ENCODE measurements around the gene CD79A.

DNA sequence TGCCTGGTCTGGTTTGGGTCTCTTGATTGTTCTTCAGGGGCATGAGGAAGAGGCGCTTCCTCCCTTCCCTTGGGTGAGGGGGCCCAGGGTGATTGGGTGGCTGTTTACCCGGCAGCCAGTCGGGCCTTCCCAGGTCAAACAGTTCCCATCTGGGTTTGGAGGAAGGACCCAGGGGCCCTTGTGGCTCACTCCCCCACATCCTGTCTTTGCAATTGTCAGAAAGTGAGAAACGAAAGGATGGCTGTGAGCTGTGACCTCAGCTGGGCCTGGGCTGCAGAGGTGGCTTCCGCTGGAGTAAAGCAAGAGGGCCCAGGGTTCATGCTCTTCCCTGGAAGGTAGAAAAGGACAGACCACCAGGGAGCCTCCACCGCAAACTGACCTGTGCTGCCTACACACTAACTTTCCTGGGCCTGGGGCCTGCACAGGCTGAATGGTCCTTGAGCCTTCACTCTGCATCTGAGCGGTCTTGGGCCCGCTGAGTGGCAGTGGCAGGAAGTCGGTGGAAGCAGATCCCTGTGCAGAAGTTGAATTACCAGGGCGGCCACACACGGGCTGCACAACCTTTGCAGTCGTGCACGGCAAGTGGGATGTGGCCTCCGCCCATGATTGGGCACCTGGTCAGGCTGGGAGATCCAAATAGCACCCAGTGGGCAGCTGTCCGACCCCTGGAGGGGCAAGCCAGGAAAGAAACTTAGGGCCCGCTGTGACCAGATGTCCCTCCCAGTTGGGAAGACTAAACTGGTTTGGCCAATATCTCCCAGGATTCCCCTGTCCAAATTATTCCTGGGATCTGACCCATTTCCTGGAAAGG, 5.3 kb upstream of the CD79A start:
- no peak for TF ChIP-seq POLR2AphosphoS5 (IDR thresholded peaks at IDR 0.05)
- TF ChIP-seq, protein P1, sequence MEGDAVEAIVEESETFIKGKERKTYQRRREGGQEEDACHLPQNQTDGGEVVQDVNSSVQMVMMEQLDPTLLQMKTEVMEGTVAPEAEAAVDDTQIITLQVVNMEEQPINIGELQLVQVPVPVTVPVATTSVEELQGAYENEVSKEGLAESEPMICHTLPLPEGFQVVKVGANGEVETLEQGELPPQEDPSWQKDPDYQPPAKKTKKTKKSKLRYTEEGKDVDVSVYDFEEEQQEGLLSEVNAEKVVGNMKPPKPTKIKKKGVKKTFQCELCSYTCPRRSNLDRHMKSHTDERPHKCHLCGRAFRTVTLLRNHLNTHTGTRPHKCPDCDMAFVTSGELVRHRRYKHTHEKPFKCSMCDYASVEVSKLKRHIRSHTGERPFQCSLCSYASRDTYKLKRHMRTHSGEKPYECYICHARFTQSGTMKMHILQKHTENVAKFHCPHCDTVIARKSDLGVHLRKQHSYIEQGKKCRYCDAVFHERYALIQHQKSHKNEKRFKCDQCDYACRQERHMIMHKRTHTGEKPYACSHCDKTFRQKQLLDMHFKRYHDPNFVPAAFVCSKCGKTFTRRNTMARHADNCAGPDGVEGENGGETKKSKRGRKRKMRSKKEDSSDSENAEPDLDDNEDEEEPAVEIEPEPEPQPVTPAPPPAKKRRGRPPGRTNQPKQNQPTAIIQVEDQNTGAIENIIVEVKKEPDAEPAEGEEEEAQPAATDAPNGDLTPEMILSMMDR (IDR thresholded peaks at IDR 0.05) = no peak
- no peak for TF ChIP-seq POLR2A (IDR thresholded peaks at IDR 0.05)

Data from breast epithelium (tissue), 3 donors.